HepG2 (cell line): ENCODE results near the gene LRP10. TPM values are rescaled to one million over a fixed set of nuclear protein-coding genes. Genes with fewer than 3 reads are reported as not detected.

Experiments
- AHR ChIP-seq: IDR thresholded peaks from 2 replicates; pipeline ENCODE4 v1.6.1; 2018; ENCODE audit warnings: missing genetic modification reagents, missing compliant biosample characterization
- AKAP8 ChIP-seq: sonication (generic); formaldehyde crosslinking; IDR thresholded peaks from 2 replicates; pipeline ENCODE4 v1.5.1; 2020; ENCODE audit warnings: mild to moderate bottlenecking, missing genetic modification reagents
- ATF6 ChIP-seq: sonication (generic); formaldehyde crosslinking; conservative IDR thresholded peaks from 2 replicates; pipeline ENCODE4 v1.4.0; 2020; ENCODE audit warnings: missing genetic modification reagents
- CREB1 ChIP-seq, 2 experiments: fragments of 450-650 bp in 1 of 2; IDR thresholded peaks; 2 replicates each; pipeline ENCODE4 v1.6.1; 2016 to 2017; ENCODE audit warnings: control low read depth in 1 of 2, mild to moderate bottlenecking in 1 of 2, missing compliant biosample characterization in 1 of 2, missing genetic modification characterization in 1 of 2
- LRRFIP1 ChIP-seq: sonication (generic); formaldehyde crosslinking; conservative IDR thresholded peaks from 2 replicates; pipeline ENCODE4 v1.4.0; 2020; ENCODE audit warnings: missing genetic modification reagents
- PAF1 ChIP-seq: IDR thresholded peaks from 2 replicates; pipeline ENCODE4 v1.6.1; 2016; ENCODE audit warnings: missing genetic modification reagents, missing compliant biosample characterization
- PRMT3 ChIP-seq: sonication (generic); formaldehyde crosslinking; IDR thresholded peaks from 2 replicates; pipeline ENCODE4 v1.8.1; 2022; ENCODE audit warnings: low read depth, mild to moderate bottlenecking, moderate library complexity, missing genetic modification reagents, borderline replicate concordance
- SOX6 ChIP-seq, 2 experiments: fragments of 450-650 bp in 1 of 2; sonication (generic) in 1 of 2; formaldehyde crosslinking in 1 of 2; IDR thresholded peaks; 2 replicates each; pipeline versions ENCODE4 v1.4.0 to v1.6.1; 2017 to 2020; ENCODE audit warnings: antibody characterized with exemption in 1 of 2, mild to moderate bottlenecking in 1 of 2, missing genetic modification reagents in 1 of 2
- U2AF1 ChIP-seq: fragments of 200-400 bp; formaldehyde crosslinking; optimal IDR thresholded peaks from 2 replicates; pipeline ENCODE3; 2017; ENCODE audit warnings: mild to moderate bottlenecking, low read depth, low read length
- ZNF20 ChIP-seq: sonication (generic); formaldehyde crosslinking; IDR thresholded peaks from 2 replicates; pipeline ENCODE4 v1.4.0; 2020; ENCODE audit warnings: mild to moderate bottlenecking, moderate library complexity, missing genetic modification reagents
- ZNF451 ChIP-seq: sonication (generic); formaldehyde crosslinking; IDR thresholded peaks from 2 replicates; pipeline ENCODE4 v1.5.0; 2020; ENCODE audit warnings: mild to moderate bottlenecking, missing genetic modification reagents
- ZNF558 ChIP-seq: sonication (generic); formaldehyde crosslinking; IDR thresholded peaks from 2 replicates; pipeline ENCODE4 v1.9.0; 2022; ENCODE audit warnings: mild to moderate bottlenecking, missing genetic modification reagents, borderline replicate concordance
- polyA plus RNA-seq, 8 experiments: library from polyadenylated mRNA; depleted of rRNA in 3 of 8; stranded (reverse) in 7 of 8; unstranded in 1 of 8; fragments of >200 nt; fragmentation: Illumina TruSeq in 4 of 8; extraction: Trizol in 4 of 8; gene quantifications; 2 replicates each; pipeline versions ENCODE4 v1.2.1 to v1.2.3, GENCODE V29; 2011 to 2016; ENCODE audit warnings: low read depth in 4 of 8, missing spikeins in 1 of 8, mixed read lengths in 1 of 8; ENCODE audit not compliant: insufficient read depth in 1 of 8
- total RNA-seq, 5 experiments: library from RNA; depleted of rRNA; stranded (reverse); fragments of >200 nt; fragmentation: Illumina TruSeq; extraction: Trizol; gene quantifications; 2 replicates each; pipeline ENCODE4 v1.2.3, GENCODE V29; 2016; ENCODE audit warnings: low read depth in 1 of 5
- TF ChIP-seq, protein P1 (sequence below): sonication (generic); formaldehyde crosslinking; IDR thresholded peaks from 2 replicates; pipeline ENCODE4 v1.9.0; 2021; ENCODE audit warnings: missing genetic modification reagents, borderline replicate concordance
- TF ChIP-seq, protein P2 (sequence below): sonication (generic); formaldehyde crosslinking; IDR thresholded peaks from 2 replicates; pipeline ENCODE4 v1.8.1; 2023; ENCODE audit warnings: mild to moderate bottlenecking, missing genetic modification reagents
- TF ChIP-seq, protein P3 (sequence below): sonication (generic); formaldehyde crosslinking; IDR thresholded peaks from 2 replicates; pipeline ENCODE4 v1.8.0; 2022; ENCODE audit warnings: mild to moderate bottlenecking, missing genetic modification reagents, borderline replicate concordance

Gene LRP10
- total and polyA plus RNA-seq, 2 of the 13 experiments (the other 11 are each of a cell fraction or from before 2014, with no cell fraction given), result 16.9 to 45.2 TPM

GRCh38 chr14:22854963-22855724 lies 16.4 kb upstream of the LRP10 start (continued):
- TF ChIP-seq ATF6 (CRISPR knock-in tag), result no peak
- TF ChIP-seq AKAP8 (CRISPR knock-in tag), result no peak
- TF ChIP-seq PAF1 (CRISPR knock-in tag), result no peak
- TF ChIP-seq, protein P1, sequence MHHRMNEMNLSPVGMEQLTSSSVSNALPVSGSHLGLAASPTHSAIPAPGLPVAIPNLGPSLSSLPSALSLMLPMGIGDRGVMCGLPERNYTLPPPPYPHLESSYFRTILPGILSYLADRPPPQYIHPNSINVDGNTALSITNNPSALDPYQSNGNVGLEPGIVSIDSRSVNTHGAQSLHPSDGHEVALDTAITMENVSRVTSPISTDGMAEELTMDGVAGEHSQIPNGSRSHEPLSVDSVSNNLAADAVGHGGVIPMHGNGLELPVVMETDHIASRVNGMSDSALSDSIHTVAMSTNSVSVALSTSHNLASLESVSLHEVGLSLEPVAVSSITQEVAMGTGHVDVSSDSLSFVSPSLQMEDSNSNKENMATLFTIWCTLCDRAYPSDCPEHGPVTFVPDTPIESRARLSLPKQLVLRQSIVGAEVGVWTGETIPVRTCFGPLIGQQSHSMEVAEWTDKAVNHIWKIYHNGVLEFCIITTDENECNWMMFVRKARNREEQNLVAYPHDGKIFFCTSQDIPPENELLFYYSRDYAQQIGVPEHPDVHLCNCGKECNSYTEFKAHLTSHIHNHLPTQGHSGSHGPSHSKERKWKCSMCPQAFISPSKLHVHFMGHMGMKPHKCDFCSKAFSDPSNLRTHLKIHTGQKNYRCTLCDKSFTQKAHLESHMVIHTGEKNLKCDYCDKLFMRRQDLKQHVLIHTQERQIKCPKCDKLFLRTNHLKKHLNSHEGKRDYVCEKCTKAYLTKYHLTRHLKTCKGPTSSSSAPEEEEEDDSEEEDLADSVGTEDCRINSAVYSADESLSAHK (CRISPR knock-in tag), result no peak
- no peak for TF ChIP-seq AHR
- no peak for TF ChIP-seq SOX6 (IDR thresholded peaks at IDR 0.05)
- peak; percentile 48 for TF ChIP-seq SOX6 (CRISPR knock-in tag; IDR thresholded peaks at IDR 0.05)
- TF ChIP-seq U2AF1, result no peak
- TF ChIP-seq ZNF558 (CRISPR knock-in tag), result no peak
- TF ChIP-seq, protein P2, sequence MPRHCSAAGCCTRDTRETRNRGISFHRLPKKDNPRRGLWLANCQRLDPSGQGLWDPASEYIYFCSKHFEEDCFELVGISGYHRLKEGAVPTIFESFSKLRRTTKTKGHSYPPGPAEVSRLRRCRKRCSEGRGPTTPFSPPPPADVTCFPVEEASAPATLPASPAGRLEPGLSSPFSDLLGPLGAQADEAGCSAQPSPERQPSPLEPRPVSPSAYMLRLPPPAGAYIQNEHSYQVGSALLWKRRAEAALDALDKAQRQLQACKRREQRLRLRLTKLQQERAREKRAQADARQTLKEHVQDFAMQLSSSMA (CRISPR knock-in tag), result 0 out of 2 replicates have a peak, but pooled peaks have one; percentile 26
- TF ChIP-seq PRMT3 (CRISPR knock-in tag), result no peak
- TF ChIP-seq, protein P3, sequence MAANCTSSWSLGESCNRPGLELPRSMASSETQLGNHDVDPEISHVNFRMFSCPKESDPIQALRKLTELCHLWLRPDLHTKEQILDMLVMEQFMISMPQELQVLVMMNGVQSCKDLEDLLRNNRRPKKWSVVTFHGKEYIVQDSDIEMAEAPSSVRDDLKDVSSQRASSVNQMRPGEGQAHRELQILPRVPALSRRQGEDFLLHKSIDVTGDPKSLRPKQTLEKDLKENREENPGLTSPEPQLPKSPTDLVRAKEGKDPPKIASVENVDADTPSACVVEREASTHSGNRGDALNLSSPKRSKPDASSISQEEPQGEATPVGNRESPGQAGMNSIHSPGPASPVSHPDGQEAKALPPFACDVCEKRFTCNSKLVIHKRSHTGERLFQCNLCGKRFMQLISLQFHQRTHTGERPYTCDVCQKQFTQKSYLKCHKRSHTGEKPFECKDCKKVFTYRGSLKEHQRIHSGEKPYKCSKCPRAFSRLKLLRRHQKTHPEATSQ (CRISPR knock-in tag), result no peak
- TF ChIP-seq ZNF20 (CRISPR knock-in tag), result no peak
- no peak for TF ChIP-seq LRRFIP1 (CRISPR knock-in tag)
- TF ChIP-seq ZNF451 (CRISPR knock-in tag), result no peak
- TF ChIP-seq CREB1 (IDR thresholded peaks at IDR 0.05), result peak; percentile 42
- no peak for TF ChIP-seq CREB1 (CRISPR knock-in tag; IDR thresholded peaks at IDR 0.05)
